HG03442 (cell line): ENCODE results near the gene ADAM19.

Experiments
- ATAC-seq: cut with Tn5 transposase; IDR thresholded peaks from one replicate; pipeline ENCODE4 v1.9.1; 2021; ENCODE audit warnings: mild to moderate bottlenecking, moderate library complexity; ENCODE audit not compliant: unreplicated experiment

Gene ADAM19

DNA sequence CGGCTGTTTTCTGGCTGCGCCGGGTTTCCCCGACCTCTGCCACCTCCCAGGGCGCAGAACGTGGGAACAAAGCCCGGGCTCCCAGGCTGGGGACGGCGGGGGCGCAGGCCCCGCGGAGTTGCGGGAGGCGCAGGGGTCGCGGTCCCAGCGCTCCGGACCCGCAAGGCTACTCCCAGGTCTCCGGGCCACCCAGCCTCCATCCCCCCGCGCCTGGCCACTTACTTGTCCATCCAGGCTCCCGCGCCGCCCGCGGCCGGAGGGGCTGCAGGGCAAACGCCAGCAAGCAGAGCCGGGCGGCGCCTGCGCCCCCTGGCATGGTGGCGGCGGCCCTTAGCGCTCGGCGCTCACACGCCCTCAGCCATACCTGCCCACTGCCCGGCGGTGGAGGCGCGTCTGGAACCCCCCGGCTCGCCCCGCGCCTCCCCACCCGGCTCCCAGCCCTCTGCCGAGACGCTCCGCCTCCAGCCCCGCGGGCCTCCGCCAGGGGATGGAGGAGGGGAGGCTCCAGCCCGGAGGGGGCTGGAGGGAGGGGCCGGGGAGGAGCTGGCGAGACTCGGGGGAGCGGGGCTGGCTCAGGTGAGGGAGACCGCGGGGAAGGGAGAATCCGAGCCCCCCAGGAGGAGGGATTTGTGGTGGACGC, at the start of gene ADAM19:
Gene ADAM19, minus strand, starts transcription at position 395 of the 640 bp plus-strand sequence. Its CDS starts 79 bp downstream, at position 316.
- no peak for ATAC-seq

DNA sequence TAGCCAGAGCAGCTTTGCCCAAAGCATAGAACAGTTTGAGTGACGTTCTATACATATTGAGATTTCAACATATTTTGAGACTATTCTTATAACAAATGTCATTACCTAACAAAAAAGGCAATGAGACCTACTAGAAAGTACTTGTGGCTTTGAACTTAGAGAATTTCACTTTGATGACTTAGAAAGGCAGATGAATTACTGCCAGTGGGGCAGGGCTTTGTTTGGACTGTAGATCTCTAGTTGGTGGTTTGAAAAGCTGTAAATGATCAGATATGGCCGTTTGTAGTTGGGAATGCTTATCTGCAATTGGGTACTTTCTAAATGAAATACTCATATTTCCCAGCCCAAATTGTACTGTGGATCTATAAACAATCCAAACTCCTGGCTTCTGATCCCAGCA, 48.6 kb upstream of the ADAM19 start:
- ATAC-seq, result no peak

DNA sequence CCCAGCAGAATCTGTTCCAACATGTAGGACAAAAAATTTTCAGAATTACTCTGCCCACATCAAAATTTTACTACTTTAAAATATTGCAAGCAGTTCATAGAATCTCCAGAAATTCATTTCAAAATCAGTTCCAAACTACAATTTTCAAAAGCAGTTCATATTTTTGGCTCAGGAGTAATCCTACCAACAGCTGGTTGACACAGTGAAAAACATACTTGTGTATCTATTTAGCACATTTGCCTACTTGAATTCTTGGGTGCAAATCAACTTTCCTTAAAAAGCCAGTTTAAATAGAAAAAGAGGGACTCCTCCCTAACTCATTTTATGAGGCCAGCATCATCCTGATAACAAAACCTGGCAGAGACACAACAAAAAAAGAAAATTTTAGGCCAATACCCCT, 45.2 kb upstream of the ADAM19 start:
- no peak for ATAC-seq

DNA sequence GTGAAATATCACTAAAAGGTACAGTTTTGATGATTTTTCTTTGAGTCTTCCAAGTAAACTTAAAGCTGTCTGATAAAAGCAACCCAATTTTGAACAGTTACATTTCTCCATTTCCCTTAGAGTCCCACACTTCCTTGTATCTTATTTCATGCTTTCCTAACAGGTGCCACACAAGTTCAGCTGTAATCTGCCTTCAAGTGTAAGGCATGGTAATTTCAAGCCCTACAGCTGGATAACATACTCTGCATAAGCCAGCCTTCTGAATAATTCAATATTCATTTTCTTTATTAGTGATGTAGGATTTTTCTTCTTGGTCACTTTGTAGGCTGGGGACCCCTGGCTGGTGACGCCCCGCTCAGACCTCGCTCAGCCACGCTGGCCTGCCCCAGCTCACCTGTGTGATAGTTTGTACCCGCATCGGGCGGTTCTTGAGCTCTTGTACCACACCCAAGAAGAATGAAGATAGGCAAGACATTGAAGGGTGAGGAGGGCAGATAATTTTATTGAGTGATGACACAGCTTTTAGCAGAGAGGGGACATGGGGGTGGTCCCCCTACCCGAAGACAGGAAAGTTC, 42.7 kb upstream of the ADAM19 start:
- ATAC-seq, result no peak

DNA sequence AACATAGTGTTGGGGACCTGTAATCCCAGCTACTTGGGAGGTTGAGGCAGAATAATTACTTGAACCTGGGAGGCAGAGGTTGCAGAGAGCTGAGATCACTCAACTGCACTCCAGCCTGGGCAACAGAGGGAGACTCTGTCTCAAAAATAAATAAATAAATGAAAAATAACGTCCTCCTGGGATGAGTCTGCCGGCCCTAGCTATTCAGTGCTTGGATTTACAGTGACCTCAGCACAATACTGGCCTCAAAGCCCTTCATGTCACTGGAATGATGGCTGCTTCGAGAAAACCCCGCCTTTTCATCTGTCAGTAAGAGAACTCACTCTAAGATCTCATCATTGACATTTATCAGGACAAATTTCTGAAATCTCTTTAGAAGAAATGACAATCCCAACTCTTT, 41.2 kb upstream of the ADAM19 start:
- no peak for ATAC-seq

DNA sequence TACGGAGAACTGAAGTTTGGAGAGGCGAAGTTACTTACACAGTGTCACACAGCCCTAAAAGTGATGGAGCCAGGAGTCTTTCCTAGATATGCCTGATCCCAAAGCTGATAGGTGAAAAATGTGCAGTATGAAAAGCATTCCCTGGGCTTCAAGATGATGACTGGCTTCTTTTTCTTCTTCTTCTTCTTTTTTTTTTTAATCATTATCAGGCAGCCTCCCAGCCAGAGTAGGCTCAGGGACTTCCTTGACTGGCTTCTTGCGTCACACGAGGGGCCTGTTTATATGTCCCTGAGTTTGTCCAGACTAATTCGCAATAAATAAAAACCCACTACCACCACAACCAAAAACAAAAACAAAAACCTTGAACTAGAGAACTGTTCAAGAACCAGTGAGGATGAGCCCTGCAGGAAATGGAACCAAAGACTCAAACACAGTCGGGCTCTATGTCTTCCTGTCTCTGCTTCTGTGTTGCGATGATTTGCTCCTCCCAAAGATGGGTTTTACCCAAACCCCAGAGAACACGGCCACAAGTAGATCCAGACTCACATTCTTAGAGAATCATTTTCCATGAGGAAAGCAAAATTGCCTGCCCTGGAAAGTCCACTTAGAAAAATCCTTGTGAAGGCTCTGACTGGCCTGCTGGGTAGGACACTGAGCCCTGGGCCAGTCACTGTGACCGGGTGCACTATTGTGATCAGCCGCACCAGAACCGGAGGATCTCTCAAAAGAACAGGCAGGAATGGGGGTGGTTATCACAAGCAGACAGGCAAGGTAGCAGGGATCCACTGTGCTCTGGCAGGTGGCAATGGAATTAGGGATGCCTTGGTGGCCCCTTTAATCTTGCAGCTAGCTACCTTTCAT, 38.0 kb upstream of the ADAM19 start:
- no peak for ATAC-seq

- no peak for ATAC-seq
These were observed 37.0 kb upstream of the ADAM19 start for GRCh38 chr5:157612581-157612980.

DNA sequence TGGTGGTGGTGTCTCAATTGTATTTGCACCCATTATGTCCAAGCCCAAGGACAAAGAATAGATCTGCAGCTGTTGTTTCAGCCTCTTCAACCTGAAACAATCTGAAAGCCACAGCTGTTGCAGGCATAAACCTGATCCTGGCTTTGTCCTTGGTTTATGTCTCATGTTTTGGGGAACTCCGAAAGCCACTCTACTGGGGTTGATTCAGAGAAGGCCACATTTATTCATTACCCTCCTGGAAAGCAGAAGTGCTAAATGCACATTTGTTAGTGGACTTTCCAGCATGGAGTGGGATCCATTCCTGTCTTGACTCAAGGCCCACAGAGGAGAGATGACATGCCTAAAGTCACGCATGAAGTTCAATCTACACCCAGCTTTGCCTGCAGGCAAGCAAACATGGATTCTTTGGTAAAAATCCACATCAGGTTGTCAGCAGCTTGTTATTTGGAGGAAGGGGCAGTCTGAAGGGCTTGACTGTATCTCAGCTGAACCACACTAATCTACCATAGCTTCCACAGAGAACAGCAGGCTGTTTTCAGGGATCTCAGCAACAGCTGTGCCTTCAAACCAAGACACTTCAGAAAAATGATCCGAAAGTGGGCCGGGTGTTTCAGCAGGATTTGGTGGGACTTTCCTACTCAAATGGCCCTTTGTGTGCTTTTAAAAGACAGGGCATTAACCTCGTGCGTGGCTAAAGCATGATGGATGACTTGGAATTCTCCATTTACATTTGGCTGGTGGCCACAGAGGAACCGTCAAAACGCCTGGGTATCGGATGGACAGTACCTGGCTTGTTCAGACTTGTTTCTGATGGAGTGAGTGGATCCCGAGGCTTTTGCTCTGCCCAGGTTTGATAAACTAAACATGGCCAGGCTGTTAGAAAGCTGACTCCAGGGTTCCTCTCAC, 36.2 kb upstream of the ADAM19 start:
- ATAC-seq, result peak; percentile 59

- peak; percentile 3 for ATAC-seq
These were observed 35.4 kb upstream of the ADAM19 start for GRCh38 chr5:157610990-157611389.

DNA sequence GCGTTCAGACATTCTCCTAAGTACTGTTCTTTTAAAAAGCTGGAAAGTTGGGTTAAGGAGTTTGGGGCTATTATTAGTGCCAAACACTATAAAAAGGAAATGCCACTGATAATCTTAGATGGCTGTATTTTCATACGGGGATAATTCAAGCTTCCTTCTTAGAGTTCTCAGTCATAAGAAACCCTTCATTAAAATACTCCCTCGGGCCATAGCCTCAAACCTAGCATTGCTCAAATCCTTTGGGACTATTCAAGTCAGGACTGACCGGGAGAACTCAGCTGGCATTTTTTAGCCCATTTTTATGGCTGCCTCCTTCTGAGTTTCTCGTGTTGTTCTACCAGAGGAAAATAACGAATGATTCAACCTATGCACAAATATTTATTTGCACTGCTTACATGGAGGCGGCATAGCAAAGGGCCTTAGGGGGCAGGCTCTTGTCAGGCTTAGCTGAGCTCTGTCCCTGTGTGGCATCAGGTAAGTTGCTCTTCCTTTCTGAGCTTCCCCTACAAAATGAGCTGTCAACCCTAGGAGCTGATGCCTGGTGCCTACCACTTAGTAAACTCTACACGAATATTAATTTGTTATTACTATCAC, 33.5 kb upstream of the ADAM19 start:
- no peak for ATAC-seq

DNA sequence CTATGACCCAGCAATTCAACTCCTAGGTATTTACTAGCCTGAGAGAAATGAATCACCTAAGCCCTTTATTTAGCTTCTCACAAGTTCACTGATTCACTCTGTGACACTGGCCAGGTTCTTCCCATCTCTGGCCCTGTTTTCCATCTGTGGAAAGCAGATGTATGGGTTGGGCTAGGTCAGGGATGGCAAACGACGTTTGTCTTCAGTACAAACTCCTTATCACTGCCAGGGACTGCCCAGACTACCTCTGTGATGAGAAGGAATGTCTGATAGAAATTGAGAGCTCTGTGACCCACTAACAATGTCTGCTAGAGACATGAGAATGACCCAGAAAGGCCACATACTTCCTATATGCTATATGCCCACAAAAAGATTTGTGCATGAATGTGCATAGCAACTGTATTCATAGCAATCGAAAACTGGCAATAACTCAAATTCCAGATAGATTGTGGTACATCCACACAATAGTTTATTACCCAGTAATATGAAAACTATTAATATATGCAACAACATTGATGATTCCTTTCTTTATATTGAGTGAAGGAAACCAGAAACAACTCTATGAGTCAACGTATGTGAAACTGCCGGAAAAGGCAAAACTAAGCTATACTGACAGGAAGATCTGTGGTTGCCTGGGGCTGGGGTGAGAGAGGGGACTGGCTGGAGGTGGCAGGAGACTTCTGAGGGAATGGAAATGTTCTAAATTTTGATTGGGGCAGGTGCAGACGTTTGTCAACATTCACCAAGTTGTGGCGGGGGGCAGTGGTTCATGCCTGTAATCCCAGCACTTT, 32.0 kb upstream of the ADAM19 start:
- ATAC-seq, result peak; percentile 38

DNA sequence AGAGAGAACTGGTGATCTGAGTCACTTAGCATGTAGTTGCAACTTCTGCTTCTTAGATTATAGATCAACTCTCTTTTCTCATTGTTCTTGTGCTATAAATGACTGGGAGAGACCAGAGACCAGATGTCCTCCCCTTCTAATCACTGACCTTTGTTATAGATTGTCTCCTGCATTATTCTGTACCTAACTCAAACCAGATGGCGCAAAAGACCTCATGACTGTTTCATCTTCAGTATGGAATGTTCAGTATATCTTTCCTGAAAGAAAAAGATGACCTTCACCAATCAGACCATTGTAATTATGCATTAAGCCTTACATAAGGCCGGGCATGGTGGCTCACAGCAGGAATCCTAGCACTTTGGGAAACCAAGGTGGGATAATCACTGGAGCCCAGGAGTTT, 30.5 kb upstream of the ADAM19 start:
- ATAC-seq, result no peak

DNA sequence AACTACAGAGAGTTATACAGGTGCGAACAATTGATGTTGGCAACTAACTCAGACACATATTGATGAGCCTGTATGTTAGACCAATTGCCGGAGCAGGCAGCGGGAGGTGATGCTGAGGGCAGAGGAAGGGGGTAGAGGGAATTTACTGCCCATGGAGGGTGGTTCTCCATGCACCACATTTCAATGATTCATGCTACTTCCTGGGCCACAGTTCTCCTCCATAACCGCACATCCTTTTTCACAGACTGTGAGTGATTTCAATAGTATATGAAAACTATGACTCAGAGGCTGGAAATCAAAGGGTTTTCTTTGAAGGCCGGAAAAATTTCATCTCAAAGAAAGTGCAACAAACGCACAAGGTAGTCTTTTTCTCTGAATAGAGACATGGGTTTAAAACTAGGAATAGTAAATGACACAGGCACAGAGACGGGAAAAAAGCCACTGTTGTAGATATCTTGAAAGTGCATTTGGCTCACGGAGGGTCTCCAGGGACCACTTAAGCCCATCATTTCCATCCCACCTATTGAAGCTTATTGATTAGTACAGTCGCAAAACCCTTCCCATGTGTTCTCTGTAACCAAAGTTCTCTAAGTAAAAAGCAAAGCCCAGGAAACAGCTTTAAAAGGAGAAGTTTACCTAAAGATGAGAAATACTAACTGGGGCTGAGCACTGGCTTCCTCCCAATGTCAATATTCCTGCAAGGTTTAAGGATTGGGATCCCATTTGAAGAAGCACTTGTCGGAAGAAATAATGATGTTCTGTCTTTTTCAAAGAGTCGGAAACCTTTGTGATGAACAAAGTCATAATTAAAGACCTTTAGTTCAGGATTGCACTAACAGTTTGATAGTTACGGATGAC, 28.0 kb upstream of the ADAM19 start:
- ATAC-seq, result peak; percentile 41

DNA sequence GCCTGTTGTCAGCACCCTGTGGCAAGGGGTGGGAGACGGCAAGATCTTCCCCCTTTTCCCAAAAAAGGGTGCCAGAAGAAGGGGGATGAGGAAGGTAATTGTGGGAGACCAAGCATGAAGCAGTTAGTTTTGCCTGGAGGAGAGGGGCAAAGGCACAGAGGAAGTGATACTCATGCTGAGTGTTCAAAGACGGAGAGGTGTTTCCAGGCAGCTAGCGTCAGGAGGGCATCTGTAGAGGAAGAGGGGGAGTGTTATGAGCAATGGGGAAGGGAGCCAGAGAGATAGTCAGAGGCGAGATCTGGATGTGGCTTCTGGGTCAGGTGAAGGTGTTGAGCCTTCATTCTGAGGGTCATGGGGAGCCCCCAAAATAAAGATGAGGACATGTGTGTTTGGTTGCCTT, 26.9 kb upstream of the ADAM19 start:
- peak; percentile 50 for ATAC-seq

GRCh38 chr5:157600252-157600651, 24.7 kb upstream of the ADAM19 start:
- ATAC-seq, result no peak

DNA sequence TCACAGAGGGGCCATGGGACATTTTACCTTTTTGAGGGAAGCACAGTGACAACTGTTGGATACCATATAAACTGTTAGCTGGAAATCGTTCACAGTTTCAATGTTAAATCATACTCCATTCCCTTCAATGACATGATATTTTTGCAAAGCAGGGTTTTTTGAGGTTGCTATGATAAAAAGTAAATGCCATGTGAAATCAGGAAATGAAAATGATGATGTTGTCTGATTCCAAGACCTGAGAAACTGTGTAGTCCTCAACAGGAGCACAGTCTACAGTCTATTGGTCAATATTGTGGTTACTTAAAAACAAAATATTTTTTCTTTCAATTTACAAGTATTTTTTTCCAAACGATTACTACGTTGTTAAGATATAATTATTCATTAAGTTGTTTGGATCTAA, 24.0 kb upstream of the ADAM19 start:
- no peak for ATAC-seq

DNA sequence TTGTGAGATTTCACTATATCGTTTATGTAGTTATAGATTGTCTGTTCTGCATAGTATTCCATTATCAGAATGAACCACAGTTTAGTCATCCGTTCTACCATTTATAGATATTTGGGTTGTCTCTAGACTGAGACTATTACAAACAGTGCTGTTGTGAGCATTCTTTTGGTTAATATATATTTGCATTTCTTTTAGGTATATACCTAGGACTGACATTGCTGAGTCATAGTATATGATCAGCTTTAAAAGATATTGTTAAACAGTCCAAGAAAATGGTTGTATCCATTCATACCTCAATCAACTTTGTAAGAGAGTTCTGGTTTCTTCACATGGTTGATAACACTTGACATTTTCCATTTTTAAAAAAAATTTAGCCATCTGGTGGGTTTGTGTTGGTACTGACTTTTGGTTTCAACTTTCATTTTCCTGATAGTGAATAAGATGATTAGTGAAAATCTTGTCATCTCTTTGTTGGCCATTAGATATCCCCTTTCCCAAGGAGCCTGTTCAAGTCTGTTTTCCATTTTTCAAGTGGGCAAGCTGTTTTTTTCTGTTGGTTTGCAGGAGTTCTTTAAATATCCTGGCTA, 22.9 kb upstream of the ADAM19 start:
- peak; percentile 21 for ATAC-seq

- ATAC-seq, result no peak
These were observed 21.7 kb upstream of the ADAM19 start for GRCh38 chr5:157597277-157597676.

GRCh38 chr5:157596487-157596886, 20.9 kb upstream of the ADAM19 start:
- peak; percentile 68 for ATAC-seq
